NCI-H2029 (cell line): ENCODE results near the gene C10orf143.
"Not testable (repeated sequence)": the region's sequence is repeated elsewhere in the genome, so short reads cannot be mapped to it uniquely, and the experiment has no call there.

ENCODE experiments used
- DNase-seq: peaks from one replicate; lab custom pipeline; 2025; lab: John Stamatoyannopoulos, UW

Gene C10orf143

DNA sequence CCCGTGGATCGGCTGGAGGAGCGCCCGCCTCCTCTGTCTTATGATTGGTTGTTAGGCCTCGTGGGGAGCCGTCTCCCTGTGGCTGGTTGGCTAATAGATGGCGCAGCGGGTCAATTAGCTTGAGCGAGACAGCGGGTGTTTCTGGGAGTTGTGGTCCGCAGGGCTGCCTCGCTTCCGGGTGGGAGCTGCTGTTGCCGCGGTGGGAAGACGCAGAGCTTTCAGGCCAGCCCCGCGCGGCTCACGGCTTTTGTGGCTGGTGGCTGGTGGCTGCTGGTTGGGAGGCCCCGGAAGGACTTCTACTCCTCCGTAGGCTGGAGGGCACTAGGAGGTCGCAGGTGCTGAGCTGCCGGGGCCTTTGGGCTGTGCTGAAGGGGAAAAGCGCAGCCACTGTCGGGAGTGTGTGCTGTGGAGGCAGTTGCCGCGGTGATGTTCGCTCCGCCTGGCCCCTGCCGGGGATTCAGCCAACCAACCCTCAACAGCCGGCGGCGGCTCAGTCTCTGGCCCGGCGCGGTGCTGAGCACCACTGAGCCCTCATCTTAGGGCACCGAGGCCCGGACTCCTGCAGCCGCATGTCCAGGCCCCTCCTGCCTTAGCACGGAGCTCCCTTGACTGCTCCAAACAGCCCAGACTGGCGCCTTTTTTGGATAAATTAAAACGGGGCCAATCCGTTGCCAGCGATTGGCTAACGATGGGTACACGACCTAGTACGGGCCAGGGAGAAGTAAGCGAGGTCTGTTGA lies 652 bp upstream of the C10orf143 start:
- peak; percentile 79 for DNase-seq

DNA sequence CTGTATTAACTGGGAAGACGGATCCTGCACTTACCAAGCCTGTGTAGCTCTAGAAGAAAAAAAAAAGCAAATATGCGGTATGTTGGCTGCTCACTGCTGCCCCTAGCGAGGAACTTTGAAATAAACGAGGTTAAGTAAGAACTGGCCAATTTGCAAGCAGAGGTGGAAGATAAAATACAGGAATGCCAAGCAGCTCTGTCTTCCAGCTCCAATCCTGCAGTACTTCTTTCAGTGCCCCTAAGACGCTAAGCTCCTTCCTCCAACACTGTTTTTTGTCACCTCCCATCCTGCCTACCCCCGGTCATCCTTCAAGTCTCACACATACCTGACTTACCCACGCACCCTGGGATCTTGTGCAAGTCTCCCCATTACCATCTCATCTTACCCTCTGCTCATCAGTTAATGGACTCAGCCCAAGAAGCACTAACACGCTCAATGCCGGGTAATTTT lies 809 bp downstream of the C10orf143 start:
- DNase-seq = peak; percentile 29

DNA sequence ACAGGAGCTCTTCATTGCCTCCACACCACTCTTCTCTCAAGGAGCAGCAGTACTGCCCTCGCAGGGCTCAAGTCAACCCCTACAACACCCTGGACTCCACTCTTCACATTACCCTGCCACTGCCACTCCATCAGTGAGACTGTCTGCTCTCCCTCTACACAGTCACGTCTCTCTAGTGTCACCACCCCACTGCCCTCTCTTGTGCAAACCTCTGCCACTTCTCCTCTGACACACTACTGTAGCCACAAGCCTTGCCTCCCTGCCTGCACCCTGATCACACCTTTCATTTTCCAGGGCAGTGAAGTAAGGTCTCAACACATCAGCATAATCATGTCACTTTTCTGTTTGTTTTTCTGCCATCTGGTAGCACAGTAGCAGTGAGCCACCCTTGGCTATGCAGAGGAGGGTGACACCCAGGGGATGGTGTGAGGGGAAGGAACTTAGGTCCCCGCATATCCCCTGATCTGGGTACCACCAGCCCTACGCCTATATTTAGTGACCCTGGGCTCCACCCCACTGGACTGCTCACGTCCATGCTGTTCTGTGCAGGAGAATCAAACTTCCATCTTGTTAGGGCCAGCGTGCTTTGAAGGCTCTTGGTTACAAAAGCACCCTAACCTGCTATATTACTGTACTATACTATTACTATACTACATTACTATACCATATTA lies 1.6 kb downstream of the C10orf143 start:
- no peak for DNase-seq

DNA sequence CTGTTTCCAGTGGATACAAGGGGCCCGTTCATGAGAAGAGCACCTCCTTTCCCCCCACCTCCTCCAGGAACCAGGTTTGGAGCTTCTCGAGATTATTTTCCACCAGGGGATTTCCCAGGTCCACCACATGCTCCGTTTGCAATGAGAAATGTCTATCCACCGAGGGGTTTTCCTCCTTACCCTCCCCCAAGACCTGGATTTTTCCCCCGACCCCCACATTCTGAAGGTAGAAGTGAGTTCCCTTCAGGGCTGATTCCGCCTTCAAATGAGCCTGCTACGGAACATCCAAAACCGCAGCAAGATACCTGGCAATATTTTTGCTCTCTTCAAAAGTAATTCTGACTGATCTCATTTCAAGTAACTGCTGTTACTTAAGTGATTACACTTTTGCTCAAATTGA lies 2.5 kb downstream of the C10orf143 start:
- not testable (repeated sequence) for DNase-seq

DNA sequence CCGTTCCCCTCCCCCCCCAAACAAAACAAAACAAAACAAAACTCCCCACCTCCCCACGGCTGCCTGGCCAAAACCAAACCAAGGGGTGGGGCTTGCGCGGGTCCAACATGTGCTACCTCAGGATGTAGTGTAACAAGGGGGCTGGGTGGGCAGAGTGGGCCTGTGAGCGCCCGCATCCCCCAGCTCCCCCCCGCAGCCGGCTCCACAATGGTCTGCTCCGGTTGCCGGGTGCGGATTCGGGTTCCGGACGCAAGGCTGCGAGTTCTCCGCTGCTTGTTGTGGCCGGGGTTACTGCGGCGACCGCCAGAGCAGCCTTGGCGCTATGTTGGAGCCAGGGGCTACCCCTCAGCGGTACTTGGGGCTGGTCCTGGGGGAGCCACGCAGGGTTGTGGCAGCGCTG lies 4.9 kb downstream of the C10orf143 start:
- no peak for DNase-seq

DNA sequence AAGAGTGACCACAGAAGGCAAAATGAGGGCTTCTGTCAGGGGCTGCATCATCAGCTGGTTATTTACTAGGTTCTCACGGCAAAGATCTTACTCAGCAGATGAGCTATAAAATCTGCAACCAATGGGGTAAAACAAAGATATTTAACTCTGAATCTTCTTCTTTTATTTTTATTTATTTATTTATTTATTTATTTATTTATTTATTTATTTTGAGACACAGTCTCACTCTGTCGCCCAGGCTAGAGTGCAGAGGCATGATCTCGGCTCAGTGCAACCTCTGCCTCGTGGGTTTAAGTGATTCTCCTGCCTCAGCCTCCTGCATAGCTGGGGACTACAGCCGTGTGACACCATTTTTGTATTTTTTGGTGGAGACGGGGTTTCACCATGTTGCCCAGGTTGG lies 11.3 kb downstream of the C10orf143 start:
- no peak for DNase-seq

DNA sequence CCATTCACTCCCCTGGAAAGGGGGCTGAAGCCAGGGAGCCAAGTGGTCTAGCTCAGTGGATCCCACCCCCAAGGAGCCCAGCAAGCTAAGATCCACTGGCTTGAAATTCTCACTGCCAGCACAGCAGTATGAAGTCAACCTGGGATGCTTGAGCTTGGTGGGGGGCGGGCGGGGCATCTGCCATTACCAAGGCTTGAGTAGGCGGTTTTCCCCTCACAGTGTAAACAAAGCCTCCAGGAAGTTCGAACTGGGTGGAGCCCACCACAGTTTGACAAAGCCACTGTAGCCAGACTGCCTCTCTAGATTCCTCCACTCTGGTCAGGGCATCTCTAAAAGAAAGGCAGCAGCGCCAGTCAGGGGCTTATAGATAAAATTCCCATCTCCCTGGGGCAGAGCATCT lies 20.1 kb downstream of the C10orf143 start:
- DNase-seq = not testable (repeated sequence)

DNA sequence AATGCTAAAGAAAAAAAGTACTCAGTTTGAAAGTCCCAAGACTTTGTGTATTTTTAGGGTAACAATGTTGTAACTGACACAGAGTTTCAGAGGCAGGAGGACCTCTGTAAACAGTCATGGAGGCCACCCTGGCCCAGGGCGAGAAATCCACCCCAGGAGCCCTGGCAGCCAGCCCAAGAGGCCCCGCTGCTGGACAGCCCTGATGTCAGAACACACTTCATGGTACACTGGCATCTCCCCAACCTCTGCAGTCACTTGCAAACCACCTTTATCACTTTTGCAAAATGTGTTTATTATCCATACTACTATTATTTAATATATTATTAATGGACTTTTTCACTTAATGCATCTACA lies 30.2 kb downstream of the C10orf143 start:
- no peak for DNase-seq

DNA sequence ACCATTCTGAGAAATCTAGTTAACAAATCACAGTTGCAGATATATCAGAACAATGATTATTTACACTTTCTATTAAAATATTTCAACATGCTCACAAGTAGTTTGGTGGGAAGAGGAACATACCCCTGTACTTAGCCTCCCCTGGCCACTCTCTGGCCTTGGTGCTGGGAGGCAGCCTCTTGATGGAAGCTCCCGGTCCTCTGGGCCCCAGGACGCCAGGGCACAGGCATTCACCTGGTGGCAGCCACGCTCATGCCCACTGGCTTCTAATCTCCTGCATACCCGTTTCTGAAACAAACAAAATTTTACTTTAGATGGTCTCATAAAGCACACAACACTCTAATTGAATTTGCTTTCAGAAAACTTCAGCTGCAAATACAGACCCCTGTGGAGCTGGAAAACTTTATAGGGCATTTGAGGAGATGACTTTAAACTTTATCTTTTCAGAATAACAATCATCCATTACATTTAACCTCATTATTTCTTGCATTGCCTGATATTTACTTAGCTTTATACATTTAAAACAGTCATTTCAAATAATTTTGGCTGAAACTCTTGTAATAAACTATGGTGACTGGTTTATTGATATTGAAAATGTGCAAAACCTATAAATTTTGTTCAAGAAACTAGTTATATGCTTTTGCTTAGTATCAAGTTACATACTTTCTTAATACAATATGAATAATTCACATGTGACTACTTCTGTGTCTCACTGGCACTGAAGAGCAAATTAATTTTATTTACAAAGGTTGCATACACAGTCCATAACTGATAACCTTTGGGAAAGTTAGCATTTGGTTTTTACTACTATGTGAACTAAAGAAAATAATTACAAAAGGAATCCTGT lies 30.8 kb downstream of the C10orf143 start:
- DNase-seq = no peak

DNA sequence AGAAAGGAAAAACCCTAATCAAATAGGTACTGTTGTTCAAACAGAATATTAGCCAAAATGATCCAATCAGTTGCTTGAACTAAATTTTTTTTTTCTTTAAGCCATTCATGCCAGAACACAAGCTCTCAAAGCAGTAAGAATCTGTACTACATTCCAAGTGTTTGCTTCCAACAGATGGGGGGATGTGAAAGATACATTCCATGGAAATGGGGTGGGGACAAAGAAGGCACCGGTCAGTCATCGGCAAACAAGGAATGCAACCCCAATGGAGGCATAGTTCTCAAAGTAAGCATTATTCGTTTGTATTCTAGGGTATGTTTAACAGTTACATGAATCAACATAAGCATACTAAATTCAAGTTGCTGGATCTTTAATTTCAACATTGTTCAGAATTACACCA lies 32.5 kb downstream of the C10orf143 start:
- DNase-seq = no peak

DNA sequence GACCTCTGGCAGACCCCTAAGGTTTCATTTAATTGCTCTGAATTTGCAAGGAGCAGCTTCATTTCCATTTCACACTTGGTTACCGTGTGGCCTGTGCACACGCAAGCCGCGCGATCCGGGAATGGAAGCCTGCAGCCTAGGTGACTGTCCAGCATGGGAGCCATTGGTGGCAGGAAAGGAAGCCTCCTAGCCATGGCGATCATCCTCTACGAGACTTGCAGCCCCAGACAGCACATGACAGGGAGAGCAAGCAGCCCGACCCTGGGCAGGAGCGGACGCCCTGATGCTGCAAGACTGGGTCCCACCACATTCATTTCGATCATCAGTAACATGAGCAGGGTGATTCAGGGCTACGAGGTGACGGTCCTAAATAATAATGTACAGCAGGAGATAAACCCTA lies 33.9 kb downstream of the C10orf143 start:
- DNase-seq = no peak

DNA sequence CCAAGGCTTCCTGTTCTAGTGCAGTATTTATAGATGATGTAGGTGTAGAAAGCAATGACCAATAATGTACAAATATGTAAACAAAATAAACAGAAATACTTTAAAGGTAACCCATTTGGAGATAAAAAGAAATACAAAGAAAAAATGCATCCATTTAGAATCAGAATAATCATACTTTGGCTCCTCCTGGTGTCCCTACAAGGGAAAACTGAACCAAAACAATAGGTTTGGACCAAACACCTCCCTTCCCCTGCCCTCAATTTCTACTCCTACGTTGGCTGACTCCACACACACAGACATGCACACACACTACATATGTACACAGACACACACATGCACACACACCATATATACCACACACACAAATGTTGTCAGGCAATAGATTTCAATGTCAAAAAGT lies 36.0 kb downstream of the C10orf143 start:
- DNase-seq = no peak

DNA sequence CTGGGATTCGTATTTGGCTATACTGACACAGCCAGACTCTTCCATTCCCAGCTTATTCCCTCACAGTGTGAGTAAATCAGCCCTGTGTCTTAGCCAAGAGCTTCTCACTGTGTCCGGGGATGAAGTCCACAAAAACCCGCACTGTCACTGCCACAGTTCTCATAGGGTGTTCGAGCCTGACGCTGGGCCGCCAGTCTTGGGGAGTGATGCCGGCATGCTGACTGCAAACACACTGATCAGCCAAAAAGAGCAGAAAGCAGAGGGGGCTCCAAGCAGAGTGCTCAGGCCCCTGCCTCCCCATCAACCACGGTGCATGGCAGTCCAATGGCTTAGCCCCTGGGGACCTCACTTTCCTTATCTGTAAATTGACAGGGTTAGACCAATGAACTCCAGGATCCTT lies 36.7 kb downstream of the C10orf143 start:
- DNase-seq = no peak

DNA sequence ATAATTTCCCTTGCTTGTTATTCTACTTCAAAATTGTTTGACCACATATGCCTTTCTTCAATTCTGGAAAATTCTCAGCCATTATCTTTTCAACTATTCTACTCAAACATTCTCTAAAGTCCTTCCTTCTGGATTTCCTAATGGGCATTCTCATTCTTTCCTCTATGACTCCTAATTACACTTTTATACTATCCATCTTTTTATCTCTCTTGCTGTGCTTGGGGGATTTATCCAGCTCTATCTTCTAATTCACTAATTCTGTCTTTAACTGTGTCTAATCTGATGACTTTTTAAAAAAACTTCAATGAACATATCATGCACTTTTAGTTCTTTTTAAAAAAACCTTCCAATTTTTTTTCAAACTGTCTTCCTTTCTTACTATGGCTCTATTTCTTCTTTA lies 38.4 kb downstream of the C10orf143 start:
- no peak for DNase-seq

DNA sequence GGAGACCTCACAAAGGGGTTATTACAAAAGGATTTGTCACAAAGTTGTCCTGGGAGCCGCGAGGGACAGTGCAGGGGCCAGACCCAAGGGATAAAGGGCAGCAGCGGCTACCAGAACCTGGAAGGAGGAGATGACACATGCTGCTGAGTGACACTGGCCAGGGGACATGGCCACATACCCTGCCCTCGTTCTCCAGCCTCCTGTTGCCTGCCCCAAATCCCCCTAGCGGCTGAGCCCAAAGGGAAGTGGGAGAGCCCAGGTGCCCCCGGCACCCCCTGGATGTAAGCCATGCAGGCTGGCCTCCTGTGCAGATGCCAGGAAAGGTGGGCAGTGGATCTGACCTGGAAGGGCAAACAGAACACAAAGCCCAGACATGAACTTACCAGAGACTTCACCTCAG lies 42.7 kb downstream of the C10orf143 start:
- no peak for DNase-seq

DNA sequence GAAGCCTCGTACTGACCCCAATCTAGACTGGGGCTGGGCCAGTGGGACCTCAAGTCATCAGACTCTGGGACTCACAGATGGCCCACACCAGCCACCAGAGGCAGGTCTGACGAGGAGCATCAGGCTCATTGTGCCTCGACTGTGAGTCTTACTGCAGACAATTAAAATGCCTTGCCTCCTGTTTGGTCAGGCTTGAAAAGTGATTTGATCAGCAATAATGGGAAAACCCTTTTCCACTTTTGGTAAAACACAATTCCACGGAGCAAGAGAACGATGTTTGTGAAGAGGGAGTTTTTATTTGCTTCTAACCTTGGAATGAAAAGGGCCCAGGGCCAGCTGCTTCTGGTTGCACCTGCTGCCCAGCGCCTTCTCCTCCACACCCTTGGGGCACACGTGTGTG lies 43.9 kb downstream of the C10orf143 start:
- DNase-seq = peak; percentile 11

DNA sequence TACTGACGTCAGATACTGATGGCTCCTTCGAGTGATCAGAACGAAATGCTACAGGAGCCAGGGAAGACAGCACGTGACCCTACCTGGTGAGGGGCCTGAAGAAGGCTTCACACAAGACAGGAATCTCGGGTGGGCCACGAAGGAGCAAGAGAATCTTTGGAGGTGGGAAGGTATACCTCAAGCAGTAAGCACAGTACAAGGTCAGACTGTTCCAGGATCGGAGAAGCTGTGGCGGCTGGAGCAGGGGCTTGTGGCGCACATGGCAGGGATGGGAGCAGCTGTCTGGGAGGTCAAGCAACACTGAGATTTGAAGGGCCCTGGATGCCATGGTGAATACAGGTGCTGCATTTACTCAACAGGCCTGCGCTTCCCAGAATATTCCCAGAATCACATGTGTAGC lies 45.4 kb downstream of the C10orf143 start:
- peak; percentile 28 for DNase-seq

DNA sequence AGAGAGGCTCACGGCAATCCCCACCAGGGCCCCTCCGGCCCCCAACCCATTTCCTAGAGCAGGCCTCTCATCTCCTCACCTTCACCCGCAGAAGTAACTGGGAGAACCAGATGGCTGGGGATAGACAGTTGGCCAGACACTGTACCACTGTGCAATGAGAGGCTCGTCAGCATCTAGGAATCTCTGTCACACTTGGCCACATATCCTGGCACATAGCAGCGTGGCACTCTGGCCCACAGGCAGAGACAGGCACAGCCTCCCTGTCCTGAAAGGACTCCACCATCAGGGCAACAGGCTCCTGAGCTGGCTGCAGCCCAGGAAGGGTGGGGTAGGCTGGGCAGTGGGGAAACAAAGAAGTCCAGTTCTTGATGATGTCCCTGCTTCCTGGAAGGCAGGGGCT lies 45.8 kb downstream of the C10orf143 start:
- DNase-seq = no peak

DNA sequence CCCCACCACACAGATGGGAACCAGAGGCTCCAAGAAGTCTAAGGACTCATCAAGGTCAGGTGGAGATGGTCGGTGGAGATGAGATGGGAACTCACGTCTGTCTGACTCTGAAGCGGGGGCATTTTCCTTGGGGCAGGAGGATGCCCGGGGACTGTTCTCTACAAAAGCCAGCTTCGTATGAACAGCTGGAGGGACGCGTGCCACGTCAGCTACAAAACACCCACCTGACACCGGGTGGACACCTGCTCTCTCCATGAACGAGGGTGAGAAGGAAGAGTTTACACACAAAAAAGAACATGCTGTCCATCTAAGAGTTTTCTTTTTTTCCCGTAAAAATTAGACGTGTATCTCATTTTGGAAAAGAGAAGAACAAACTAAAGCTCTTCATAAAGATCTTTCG lies 47.7 kb downstream of the C10orf143 start:
- no peak for DNase-seq

DNA sequence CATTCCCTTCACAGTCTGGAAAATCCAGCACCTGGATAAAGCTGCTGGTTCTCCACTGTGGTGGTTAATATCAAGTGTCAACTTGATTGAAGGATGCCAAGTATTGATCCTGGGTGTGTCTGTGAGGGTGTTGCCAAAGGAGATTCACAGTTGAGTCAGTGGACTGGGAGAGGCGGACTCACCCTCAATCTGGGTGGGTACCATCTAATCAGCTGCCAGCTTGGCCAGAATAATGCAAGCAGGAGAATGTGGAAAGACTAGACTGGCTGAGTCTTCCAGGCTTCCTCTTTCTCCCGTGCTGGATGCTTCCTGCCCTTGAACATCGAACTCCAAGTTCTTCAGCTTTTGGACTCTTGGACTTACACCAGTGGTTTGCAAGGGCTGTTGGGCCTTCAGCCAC lies 48.4 kb downstream of the C10orf143 start:
- DNase-seq = no peak

DNA sequence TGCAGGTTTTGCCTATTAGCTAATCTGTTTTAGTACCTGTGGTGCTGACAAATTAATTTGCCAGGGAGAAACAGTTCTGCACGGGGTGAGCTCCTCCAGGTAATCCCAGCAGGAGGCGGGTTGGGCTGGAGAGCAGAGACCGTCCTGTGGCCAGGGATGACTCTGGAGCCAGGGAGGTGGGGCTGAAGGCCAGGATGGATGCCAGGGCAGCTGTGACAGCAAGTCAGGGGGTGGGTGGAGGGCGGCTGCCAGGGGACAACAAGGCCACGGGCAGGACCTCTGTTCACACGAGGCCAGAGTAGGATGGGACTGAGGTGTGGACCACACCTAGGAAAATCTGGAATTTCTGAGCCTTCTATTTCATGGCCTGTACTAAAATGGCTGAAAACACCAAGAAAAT lies 48.9 kb downstream of the C10orf143 start:
- no peak for DNase-seq

DNA sequence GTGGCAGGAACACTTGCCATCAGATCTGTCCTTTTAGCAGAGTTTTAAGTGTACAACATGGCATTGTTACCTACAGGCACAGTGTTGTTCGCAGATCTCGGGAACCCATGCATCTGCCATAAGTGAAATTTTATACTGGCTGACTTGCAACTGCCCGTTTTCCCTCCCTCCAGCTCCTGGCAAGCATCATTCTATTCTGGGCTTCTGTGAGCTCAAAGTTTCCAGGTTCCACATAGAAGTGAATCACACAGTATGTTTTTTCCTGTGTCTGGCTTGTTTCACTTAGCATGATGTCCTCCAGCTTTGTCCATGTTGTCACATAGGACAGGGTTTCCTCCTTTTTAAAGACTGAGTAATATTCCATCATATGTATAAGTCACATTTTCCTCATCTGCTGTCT lies 56.6 kb downstream of the C10orf143 start:
- DNase-seq = no peak

DNA sequence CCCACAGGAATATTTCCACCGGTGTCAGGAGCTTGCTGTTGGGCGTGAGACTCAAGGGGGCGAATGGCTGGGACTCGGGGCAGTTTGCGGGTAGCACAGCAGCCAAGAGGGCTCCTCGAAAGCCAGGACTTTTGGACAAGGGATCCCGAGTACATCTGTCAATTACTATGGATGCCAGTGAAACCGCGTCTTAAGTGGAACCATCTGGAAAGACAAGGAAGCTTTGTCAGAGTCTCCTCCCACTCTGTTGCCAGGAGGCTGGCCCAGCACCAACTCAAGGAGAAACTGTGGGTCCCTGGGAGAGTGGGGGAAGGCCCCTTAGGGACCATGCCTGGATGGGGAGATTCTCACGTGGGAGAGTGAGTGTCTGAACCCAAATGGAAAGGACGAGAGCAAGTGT lies 57.1 kb downstream of the C10orf143 start:
- DNase-seq = no peak
